GM12892 (cell line): Measurements from ENCODE around the gene SDK1.

Experiments used
- POLR2A ChIP-seq: IDR thresholded peaks from 2 replicates; pipeline ENCODE4 v1.6.1; 2011; ENCODE audit warnings: low read depth, low read length, control low read depth
- POLR2AphosphoS5 ChIP-seq: IDR thresholded peaks from 2 replicates; pipeline ENCODE4 v1.6.1; 2011; ENCODE audit warnings: low read depth, low read length, control low read depth
- TAF1 ChIP-seq: IDR thresholded peaks from 2 replicates; pipeline ENCODE4 v1.6.1; 2011; ENCODE audit warnings: low read depth, mild to moderate bottlenecking, control low read depth, low read length, borderline replicate concordance

- TF ChIP-seq TAF1 (no peak), POLR2A (no peak), POLR2AphosphoS5 (no peak)
Observed at GRCh38 chr7:3762146-3762831, 461.2 kb downstream of the SDK1 start.
